B cell (primary cell): Measurements from ENCODE around the gene C7orf25. TPM values are rescaled to one million over a fixed set of nuclear protein-coding genes. Genes with fewer than 3 reads are reported as not detected.

Source experiments
- ATAC-seq: fragments of 200-7000 bp; cut with Tn5 transposase; one replicate; pipeline ENCODE4 v1.10.0; 2021; ENCODE audit warnings: low read depth, mild to moderate bottlenecking, moderate number of reproducible peaks, moderate library complexity
- CTCF ChIA-PET: fragments of 350-600 bp; sonication (Branson Sonifier 250); formaldehyde crosslinking; loops from one replicate; lab custom pipeline; 2021; ENCODE audit warnings: antibody characterized with exemption, inconsistent platforms; lab: Charles Lee
- POLR2A ChIA-PET: fragments of 350-600 bp; sonication (Branson Sonifier 250); formaldehyde crosslinking; loops from one replicate; lab custom pipeline; 2021; ENCODE audit warnings: antibody characterized with exemption; lab: Charles Lee
- DNase-seq: peaks from one replicate; pipeline ENCODE4 v3.0.0; 2013
- H2AFZ ChIP-seq: 2 replicates; pipeline ENCODE4 v1.6.1; 2012; ENCODE audit warnings: mild to moderate bottlenecking, low read depth, low read length; ENCODE audit not compliant: insufficient read depth, poor library complexity, severe bottlenecking
- H3K27ac ChIP-seq, 2 donors: 1 replicate in 1 of 2; 2 replicates in 1 of 2; pipeline ENCODE4 v1.5.1; 2012 to 2013; ENCODE audit warnings: low read length in 2 of 2, mild to moderate bottlenecking in 2 of 2, moderate library complexity in 1 of 2
- H3K27me3 ChIP-seq, 4 experiments: fragments of 200-600 bp in 1 of 4; sonication (generic) in 1 of 4; replicated peaks in 1 of 4; 1 replicate in 2 of 4; 2 replicates in 2 of 4; pipeline versions ENCODE4 v1.6.1 to v1.7.0; 2013 to 2016; ENCODE audit warnings: low read length in 3 of 4, mild to moderate bottlenecking in 2 of 4, mixed read lengths in 1 of 4, moderate library complexity in 1 of 4; ENCODE audit not compliant: insufficient read depth in 4 of 4, control insufficient read depth in 3 of 4; ENCODE audit errors: control extremely low read depth in 1 of 4
- H3K36me3 ChIP-seq, 2 experiments: replicated peaks in 1 of 2; 1 replicate in 1 of 2; 2 replicates in 1 of 2; pipeline versions ENCODE4 v1.6.1 to v1.7.1; 2013; ENCODE audit warnings: low read length in 1 of 2; ENCODE audit not compliant: insufficient read depth in 2 of 2, control insufficient read depth in 1 of 2; ENCODE audit errors: control extremely low read depth in 1 of 2, extremely low read depth in 1 of 2
- H3K4me1 ChIP-seq, 2 donors: fragments of 200-600 bp in 1 of 2; sonication (generic) in 1 of 2; 1 replicate in 1 of 2; 2 replicates in 1 of 2; pipeline versions ENCODE4 v1.5.1 to v1.6.1; 2013 to 2017; ENCODE audit warnings: low read length in 2 of 2; ENCODE audit not compliant: control insufficient read depth in 2 of 2, insufficient read depth in 2 of 2
- H3K4me2 ChIP-seq: replicated peaks from 2 replicates; pipeline ENCODE3; 2012; ENCODE audit warnings: mild to moderate bottlenecking, low read depth, low read length; ENCODE audit not compliant: poor library complexity, severe bottlenecking
- H3K4me3 ChIP-seq, 5 experiments: fragments of 200-600 bp in 1 of 5; sonication (generic) in 1 of 5; 1 replicate in 3 of 5; 2 replicates in 2 of 5; pipeline versions ENCODE4 v1.5.1 to v1.7.0; 2011 to 2016; ENCODE audit warnings: low read length in 4 of 5, mild to moderate bottlenecking in 4 of 5, low read depth in 2 of 5, control low read depth in 1 of 5, moderate library complexity in 1 of 5; ENCODE audit not compliant: insufficient read depth in 1 of 5; ENCODE audit errors: control extremely low read depth in 1 of 5, extremely low read depth in 1 of 5
- H3K79me2 ChIP-seq: fragments of 200-600 bp; sonication (generic); one replicate; pipeline ENCODE4 v1.6.0; 2016; ENCODE audit warnings: low read length; ENCODE audit not compliant: control insufficient read depth, insufficient read depth
- H3K9ac ChIP-seq: fragments of 200-600 bp; sonication (generic); 2 replicates; pipeline ENCODE4 v1.6.1; 2017; ENCODE audit warnings: mild to moderate bottlenecking, low read length, moderate library complexity
- H3K9me3 ChIP-seq, 3 donors: one replicate each; pipeline versions ENCODE4 v1.6.1 to v1.7.1; 2013; ENCODE audit warnings: low read length in 2 of 3; ENCODE audit not compliant: control insufficient read depth in 2 of 3, insufficient read depth in 1 of 3; ENCODE audit errors: control extremely low read depth in 1 of 3
- H4K20me1 ChIP-seq: 2 replicates; pipeline ENCODE4 v1.6.0; 2012; ENCODE audit warnings: mild to moderate bottlenecking, low read length; ENCODE audit not compliant: insufficient read depth, control insufficient read depth, poor library complexity, severe bottlenecking
- H3K27ac Mint-ChIP-seq: one replicate; pipeline ENCODE4 v1.8.0; 2021; ENCODE audit warnings: mixed read lengths
- H3K27me3 Mint-ChIP-seq: one replicate; pipeline ENCODE4 v1.8.0; 2021; ENCODE audit warnings: mixed read lengths
- H3K4me1 Mint-ChIP-seq: one replicate; pipeline ENCODE4 v1.8.0; 2021; ENCODE audit warnings: mixed read lengths
- H3K4me3 Mint-ChIP-seq: one replicate; pipeline ENCODE4 v1.8.0; 2021; ENCODE audit warnings: mixed read lengths
- H3K9me3 Mint-ChIP-seq: one replicate; pipeline ENCODE4 v1.8.0; 2022; ENCODE audit warnings: mixed read lengths; ENCODE audit not compliant: insufficient read depth
- EZH2 ChIP-seq: IDR thresholded peaks from 2 replicates; pipeline ENCODE4 v1.6.1; 2012; ENCODE audit warnings: borderline replicate concordance, low read depth, mild to moderate bottlenecking, moderate library complexity, low read length; ENCODE audit not compliant: insufficient read depth, poor library complexity, severe bottlenecking
- WGBS: methylation state at CpG from one replicate; pipeline ENCODE4 v1.1.5; 2013; ENCODE audit warnings: missing lambda C conversion rate; ENCODE audit not compliant: insufficient coverage; 5-methylcytosine and 5-hydroxymethylcytosine counted together
- intact Hi-C: fragments of 100-400 bp; cut with micrococcal nuclease; formaldehyde crosslinking; loops from one replicate; pipeline ENCODE4 v1.10.0; 2022
- polyA plus RNA-seq: library from polyadenylated mRNA; depleted of rRNA; stranded (reverse); fragments of >200 nt; gene quantifications from 2 replicates; pipeline ENCODE4 v1.2.3, GENCODE V29; 2012
- total RNA-seq, 2 donors: library from RNA; stranded (reverse); fragments of 120-200 nt in 1 of 2; gene quantifications; 1 replicate in 1 of 2; 2 replicates in 1 of 2; pipeline versions ENCODE4 v1.2.3 to v1.2.4, GENCODE V29; 2013 to 2022
- TF ChIP-seq, protein P1 (sequence below): fragments of 200-600 bp; IDR thresholded peaks from one replicate; pipeline ENCODE4 v1.8.0; 2022; ENCODE audit warnings: antibody characterized with exemption, mild to moderate bottlenecking

Gene C7orf25
- total and polyA plus RNA-seq, 2 donors (not counting 1 experiment from before 2014, with no cell fraction given) = 2.1 to 11.8 TPM

DNA sequence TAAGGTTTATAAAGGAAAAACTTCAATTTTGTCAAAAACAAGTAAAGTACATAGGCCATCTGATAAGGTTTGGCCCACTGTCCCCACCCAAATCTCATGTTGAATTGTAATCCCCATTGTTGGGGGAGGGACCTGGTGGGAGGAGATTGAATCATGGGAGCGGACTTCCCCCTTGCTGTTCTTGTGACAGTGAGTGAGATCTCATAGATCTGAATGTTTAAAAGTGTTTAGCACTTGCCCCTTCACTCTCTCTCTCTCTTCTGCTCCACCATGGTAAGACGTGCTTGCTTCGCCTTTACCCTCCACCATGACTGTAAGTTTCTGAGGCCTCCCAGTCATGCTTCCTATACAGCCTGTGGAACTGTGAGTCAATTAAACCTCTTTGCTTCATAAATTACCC, 38.5 kb upstream of the C7orf25 start:
- Histone ChIP-seq H4K20me1 (no peaks in the 10 kb centered on the region), H3K36me3 (no peaks in the 10 kb centered on the region), H3K27me3 (no peaks in the 10 kb centered on the region), H3K4me1 (no peaks in the 10 kb centered on the region), H3K9ac (no peak overlapping the region), H3K4me3 (no peak overlapping the region), H3K27ac (no peak overlapping the region), H3K9me3 (peaks cover 0 to 1% (median 0%) of the 10 kb centered on the region in 3 donors), H3K79me2 (no peaks in the 10 kb centered on the region), H3K4me2 (no peak overlapping the region), H2AFZ (no peak overlapping the region)
- no CpG with 5 or more reads among the region's 3 CpGs for WGBS
- DNase-seq (no peak), ATAC-seq (no peak)
- Mint-ChIP-seq H3K4me3 (no peak overlapping the region), H3K9me3 (no peaks in the 10 kb centered on the region), H3K27me3 (peaks cover 5% of the 10 kb centered on the region), H3K27ac (no peak overlapping the region), H3K4me1 (peaks cover 1% of the 10 kb centered on the region)
- ChIA-PET POLR2A (no interaction called here), CTCF (no interaction called here)
- intact Hi-C loops = no loop called here
- no peak for TF ChIP-seq EZH2
- TF ChIP-seq, protein P1, sequence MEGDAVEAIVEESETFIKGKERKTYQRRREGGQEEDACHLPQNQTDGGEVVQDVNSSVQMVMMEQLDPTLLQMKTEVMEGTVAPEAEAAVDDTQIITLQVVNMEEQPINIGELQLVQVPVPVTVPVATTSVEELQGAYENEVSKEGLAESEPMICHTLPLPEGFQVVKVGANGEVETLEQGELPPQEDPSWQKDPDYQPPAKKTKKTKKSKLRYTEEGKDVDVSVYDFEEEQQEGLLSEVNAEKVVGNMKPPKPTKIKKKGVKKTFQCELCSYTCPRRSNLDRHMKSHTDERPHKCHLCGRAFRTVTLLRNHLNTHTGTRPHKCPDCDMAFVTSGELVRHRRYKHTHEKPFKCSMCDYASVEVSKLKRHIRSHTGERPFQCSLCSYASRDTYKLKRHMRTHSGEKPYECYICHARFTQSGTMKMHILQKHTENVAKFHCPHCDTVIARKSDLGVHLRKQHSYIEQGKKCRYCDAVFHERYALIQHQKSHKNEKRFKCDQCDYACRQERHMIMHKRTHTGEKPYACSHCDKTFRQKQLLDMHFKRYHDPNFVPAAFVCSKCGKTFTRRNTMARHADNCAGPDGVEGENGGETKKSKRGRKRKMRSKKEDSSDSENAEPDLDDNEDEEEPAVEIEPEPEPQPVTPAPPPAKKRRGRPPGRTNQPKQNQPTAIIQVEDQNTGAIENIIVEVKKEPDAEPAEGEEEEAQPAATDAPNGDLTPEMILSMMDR = no peak

DNA sequence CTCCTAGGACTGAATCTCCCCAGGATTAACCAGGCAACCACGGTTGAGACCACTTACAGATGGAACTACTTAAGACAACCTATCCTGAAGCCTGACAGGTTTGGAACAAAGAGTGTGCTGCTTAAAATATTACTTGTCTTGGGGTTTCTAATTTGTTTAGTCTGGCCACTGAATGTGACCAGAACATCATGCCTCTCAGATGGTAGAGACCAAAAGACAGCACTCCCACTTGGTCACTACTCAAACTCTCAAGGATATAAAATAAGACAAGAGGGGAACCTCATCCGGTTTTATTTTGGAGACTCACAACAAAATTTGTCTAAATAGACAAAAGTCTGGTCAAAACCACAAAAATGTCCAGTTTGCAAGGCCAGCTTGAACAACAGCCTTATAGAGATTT, 35.7 kb upstream of the C7orf25 start:
- H3K27ac ChIP-seq = no peak overlapping the region
- no peaks in the 10 kb centered on the region for H3K9me3 ChIP-seq
- no peak overlapping the region for H3K4me2 ChIP-seq
- ChIA-PET POLR2A (no interaction called here), CTCF (interaction anchor here (0.8 kb wide), 1 partner anchor 35 kb away, joined by 3 read pairs; no protein-coding TSS in a partner anchor)
- TF ChIP-seq EZH2 = no peak
- TF ChIP-seq, protein P1 = no peak
- H3K27ac Mint-ChIP-seq = no peak overlapping the region
- no peak for ATAC-seq
- no peaks in the 10 kb centered on the region for H3K79me2 ChIP-seq
- no peak overlapping the region for H2AFZ ChIP-seq
- H4K20me1 ChIP-seq = no peaks in the 10 kb centered on the region
- no peaks in the 10 kb centered on the region for H3K27me3 ChIP-seq
- H3K9me3 Mint-ChIP-seq = no peaks in the 10 kb centered on the region
- peaks cover 1% of the 10 kb centered on the region for H3K4me1 Mint-ChIP-seq
- WGBS = 100% methylated on average over 1 of the region's 2 CpGs
- no peak overlapping the region for H3K9ac ChIP-seq
- no peak overlapping the region for H3K4me3 ChIP-seq
- DNase-seq = no peak
- H3K36me3 ChIP-seq = no peaks in the 10 kb centered on the region
- no peak overlapping the region for H3K4me3 Mint-ChIP-seq
- H3K4me1 ChIP-seq = no peaks in the 10 kb centered on the region
- intact Hi-C loops = no loop called here
- H3K27me3 Mint-ChIP-seq = peaks cover 5% of the 10 kb centered on the region
